ENCODE results near the gene IKZF3. TPM values are rescaled to one million over a fixed set of nuclear protein-coding genes. Genes with fewer than 3 reads are reported as not detected.
A peak's percentile ranks its signal among the peaks of the same experiment; 100 is the strongest.

IKZF3 gene
- total RNA-seq, 2 donors from 2014 or later = 0.11 to 0.18 TPM

- no peak for DNase-seq
- Histone ChIP-seq H3K9me3 (ENCODE audit: control insufficient read depth, low read length) (peaks cover 28% of the 10 kb centered on the region), H3K36me3 (ENCODE audit: control insufficient read depth, insufficient read depth, low read length) (no peaks in the 10 kb centered on the region), H3K4me3 (ENCODE audit: low read length) (no peak overlapping the region), H3K4me1 (ENCODE audit: control insufficient read depth, insufficient read depth, low read length) (no peaks in the 10 kb centered on the region), H3K9ac (ENCODE audit: extremely low read depth, low read length, poor library complexity, severe bottlenecking) (no peak overlapping the region), H3K27me3 (ENCODE audit: control insufficient read depth, insufficient read depth, low read length, poor library complexity, severe bottlenecking) (no peaks in the 10 kb centered on the region), H3K27ac (ENCODE audit: low read depth, low read length) (no peak overlapping the region)
- H3K27ac Mint-ChIP-seq = no peak overlapping the region
- 78 to 85% methylated on average over 2 of the region's 2 CpGs for WGBS, 2 experiments (ENCODE audit: insufficient coverage in 1 of 2, insufficient read length in 1 of 2)
- peaks cover 49% of the 10 kb centered on the region for H3K9me3 Mint-ChIP-seq
- H3K4me1 Mint-ChIP-seq = peaks cover 8% of the 10 kb centered on the region
- H3K4me3 Mint-ChIP-seq = no peak overlapping the region
- no peak for TF ChIP-seq CTCF (conservative IDR thresholded peaks at IDR 0.05)
- peaks cover 2% of the 10 kb centered on the region for H3K27me3 Mint-ChIP-seq (ENCODE audit: insufficient read depth)
- H3K36me3 Mint-ChIP-seq (ENCODE audit: low read depth) = peaks cover 10% of the 10 kb centered on the region
These were observed 42.1 kb downstream of the IKZF3 start for GRCh38 chr17:39822051-39822451.

- Histone ChIP-seq H3K9me3 (ENCODE audit: control insufficient read depth, low read length) (peaks cover 28% of the 10 kb centered on the region), H3K36me3 (ENCODE audit: control insufficient read depth, insufficient read depth, low read length) (no peaks in the 10 kb centered on the region), H3K4me1 (ENCODE audit: control insufficient read depth, insufficient read depth, low read length) (no peaks in the 10 kb centered on the region), H3K9ac (ENCODE audit: extremely low read depth, low read length, poor library complexity, severe bottlenecking) (no peak overlapping the region), H3K4me3 (ENCODE audit: low read length) (peak overlapping the region; percentile 15), H3K27me3 (ENCODE audit: control insufficient read depth, insufficient read depth, low read length, poor library complexity, severe bottlenecking) (no peaks in the 10 kb centered on the region), H3K27ac (ENCODE audit: low read depth, low read length) (no peak overlapping the region)
- WGBS, 2 experiments (ENCODE audit: insufficient coverage in 1 of 2, insufficient read length in 1 of 2) = 93 to 100% methylated on average over 2 of the region's 2 CpGs
- peaks cover 10% of the 10 kb centered on the region for H3K36me3 Mint-ChIP-seq (ENCODE audit: low read depth)
- peaks cover 8% of the 10 kb centered on the region for H3K4me1 Mint-ChIP-seq
- TF ChIP-seq CTCF (conservative IDR thresholded peaks at IDR 0.05) = no peak
- no peak for DNase-seq
- H3K27ac Mint-ChIP-seq = no peak overlapping the region
- H3K27me3 Mint-ChIP-seq (ENCODE audit: insufficient read depth) = peaks cover 2% of the 10 kb centered on the region
- peaks cover 45% of the 10 kb centered on the region for H3K9me3 Mint-ChIP-seq
- no peak overlapping the region for H3K4me3 Mint-ChIP-seq
These were observed 43.1 kb downstream of the IKZF3 start for GRCh38 chr17:39820987-39821386.

- peak; percentile 70 for DNase-seq
- Histone ChIP-seq H3K27me3 (ENCODE audit: control insufficient read depth, insufficient read depth, low read length, poor library complexity, severe bottlenecking) (no peaks in the 10 kb centered on the region), H3K9ac (ENCODE audit: extremely low read depth, low read length, poor library complexity, severe bottlenecking) (no peak overlapping the region), H3K4me3 (ENCODE audit: low read length) (peak overlapping the region; percentile 15), H3K36me3 (ENCODE audit: control insufficient read depth, insufficient read depth, low read length) (no peaks in the 10 kb centered on the region), H3K27ac (ENCODE audit: low read depth, low read length) (no peak overlapping the region), H3K4me1 (ENCODE audit: control insufficient read depth, insufficient read depth, low read length) (no peaks in the 10 kb centered on the region), H3K9me3 (ENCODE audit: control insufficient read depth, low read length) (peaks cover 28% of the 10 kb centered on the region)
- Mint-ChIP-seq H3K4me3 (no peak overlapping the region), H3K9me3 (peaks cover 42% of the 10 kb centered on the region), H3K27me3 (ENCODE audit: insufficient read depth) (peaks cover 2% of the 10 kb centered on the region), H3K4me1 (peaks cover 8% of the 10 kb centered on the region), H3K36me3 (ENCODE audit: low read depth) (peaks cover 10% of the 10 kb centered on the region), H3K27ac (peak overlapping the region; percentile 12)
- no peak for TF ChIP-seq CTCF (conservative IDR thresholded peaks at IDR 0.05)
- 56 to 67% methylated on average over 1 to 4 of the region's 4 CpGs for WGBS, 2 experiments (ENCODE audit: insufficient coverage in 1 of 2, insufficient read length in 1 of 2)
These were observed 43.6 kb downstream of the IKZF3 start for GRCh38 chr17:39820541-39820940.

Measured in endodermal cell (in vitro differentiated cells).